GM04504 (cell line): ENCODE measurements around the gene MROH2A.
"Not testable (repeated sequence)": the region's sequence is repeated elsewhere in the genome, so short reads cannot be mapped to it uniquely, and the experiment has no call there.

Experiments used
- DNase-seq: peaks from one replicate; pipeline ENCODE4 v3.0.0-alpha.2; 2012; ENCODE audit warnings: low read depth

The MROH2A gene, protein sequence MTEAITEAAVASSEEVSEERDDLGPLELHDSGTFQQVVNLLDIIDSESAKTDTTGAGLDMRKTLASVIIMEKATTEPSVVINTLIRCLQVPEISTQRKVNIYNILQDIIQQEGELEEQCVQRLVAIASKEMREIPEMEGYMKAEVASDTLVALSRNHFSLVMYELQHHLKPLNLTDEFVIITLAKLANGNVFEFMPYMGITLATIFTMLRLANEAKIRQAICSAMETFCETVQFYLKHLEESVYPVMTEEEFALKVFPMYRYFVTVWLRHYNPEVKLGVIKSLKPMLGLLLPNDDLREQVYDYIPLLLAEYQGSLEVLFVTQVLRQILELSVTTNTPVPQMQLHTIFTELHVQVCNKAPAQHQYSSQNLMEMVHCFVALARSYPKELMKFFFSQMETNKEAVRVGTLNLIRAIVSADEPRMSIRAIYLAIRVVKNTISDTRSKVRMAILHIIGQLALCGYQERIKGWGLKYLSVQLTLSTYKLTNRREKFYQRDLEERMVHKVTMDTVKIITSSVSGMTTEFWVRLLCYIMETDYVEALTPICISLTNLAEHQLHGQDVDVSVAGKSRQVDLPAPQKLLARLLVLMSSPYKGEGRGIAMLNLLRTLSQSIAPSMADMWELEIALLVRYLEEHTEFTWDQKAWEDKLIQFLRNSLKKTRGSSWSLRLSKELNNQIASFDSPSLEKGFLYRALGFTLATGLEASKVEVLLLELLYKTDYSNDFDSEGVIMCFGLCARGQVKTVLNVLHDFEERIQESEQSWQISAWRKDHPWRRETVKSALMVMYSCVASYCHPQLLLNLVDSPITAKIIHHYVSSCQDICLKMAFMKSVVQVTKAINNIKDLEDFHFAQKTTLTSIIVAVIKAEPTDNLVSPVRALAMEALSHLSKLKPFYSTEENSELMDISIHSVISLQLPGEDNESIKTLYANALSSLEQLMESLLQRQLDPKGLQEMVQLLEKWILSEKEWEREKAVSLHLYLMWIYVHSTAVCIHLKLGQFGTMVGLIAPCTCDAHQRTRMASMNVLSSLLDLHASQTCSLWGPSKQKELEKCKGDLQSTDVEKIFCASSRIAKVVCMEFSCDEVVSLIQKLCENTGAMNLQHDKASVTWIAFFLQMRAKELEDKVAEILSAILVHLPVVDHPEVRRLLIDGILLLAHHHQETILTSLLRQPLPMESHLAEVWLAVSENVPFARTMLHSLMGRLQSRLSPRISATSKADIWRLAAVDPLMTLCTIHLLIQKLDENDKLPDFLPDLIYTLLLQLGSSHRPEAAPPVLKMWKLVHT (N-terminal part only)

GRCh38 chr2:233778030-233778429, at the start of gene MROH2A:
TSS of gene MROH2A (plus strand) at chr2:233778330. CDS start at chr2:233779359, 1,029 bp downstream.
- no peak for DNase-seq

DNA sequence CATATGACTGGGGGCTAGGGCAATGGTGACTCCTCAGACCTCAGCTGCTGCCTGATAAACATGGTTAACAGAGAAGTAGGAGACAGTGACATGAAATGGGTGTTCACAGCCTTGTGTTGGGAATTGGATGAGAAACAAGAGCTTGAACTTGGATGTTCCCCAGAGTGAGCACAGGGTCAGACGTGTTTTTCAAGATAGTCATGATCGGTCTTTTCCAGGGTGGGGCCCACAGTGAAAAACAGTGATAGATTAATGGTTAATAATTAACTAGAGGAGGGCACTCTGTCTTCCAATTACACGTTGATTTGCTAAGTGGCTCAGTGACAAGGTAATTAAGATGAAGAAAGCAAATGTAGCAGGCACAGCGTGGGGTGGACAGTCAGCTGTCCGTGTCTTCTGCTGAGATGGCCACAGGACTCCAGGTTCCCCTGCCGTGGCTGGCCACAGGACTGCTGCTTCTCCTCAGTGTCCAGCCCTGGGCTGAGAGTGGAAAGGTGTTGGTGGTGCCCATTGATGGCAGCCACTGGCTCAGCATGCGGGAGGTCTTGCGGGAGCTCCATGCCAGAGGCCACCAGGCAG, 49.3 kb upstream of the MROH2A start, which contains the start of gene UGT1A3:
UGT1A3 (plus strand) TSS at position 320 of the 579 bp plus-strand sequence; CDS start at position 405, 85 bp downstream.
- DNase-seq: no peak

DNA sequence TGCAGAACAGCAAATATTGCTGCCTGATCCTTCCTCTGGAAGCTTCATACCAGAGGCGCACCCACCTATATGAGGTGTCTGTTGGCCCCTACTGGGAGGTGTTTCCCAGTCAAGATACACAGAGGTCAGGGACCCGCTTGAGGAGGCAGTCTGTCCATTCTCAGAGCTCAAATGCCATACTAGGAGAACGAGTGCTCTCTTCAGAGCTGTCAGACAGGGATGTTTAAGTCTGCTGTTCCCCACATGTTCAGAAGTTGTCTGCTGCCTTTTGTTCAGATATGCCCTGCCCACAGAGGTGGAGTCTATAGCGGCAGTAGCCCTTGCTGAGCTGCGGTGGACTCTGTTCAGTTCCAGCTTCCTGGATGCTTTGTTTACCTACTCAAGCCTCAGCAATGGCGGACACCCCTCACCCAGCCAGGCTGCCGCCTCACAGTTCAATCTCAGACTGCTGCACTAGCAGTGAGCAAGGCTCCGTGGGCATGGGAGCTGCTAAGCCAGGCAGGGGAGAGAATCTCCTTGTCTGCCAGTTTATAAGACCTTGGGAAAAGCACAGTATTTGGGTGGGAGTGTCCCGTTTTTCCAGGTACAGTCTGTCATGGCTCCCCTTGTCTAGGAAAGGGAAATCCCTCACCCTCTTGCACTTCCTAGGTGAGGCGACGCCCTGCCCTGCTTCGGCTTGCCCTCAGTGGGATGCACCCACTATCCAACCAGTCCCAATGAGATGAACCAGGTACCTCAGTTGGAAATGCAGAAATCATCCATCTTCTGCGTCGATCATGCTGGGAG, 41.1 kb upstream of the MROH2A start:
- DNase-seq: not testable (repeated sequence)

DNA sequence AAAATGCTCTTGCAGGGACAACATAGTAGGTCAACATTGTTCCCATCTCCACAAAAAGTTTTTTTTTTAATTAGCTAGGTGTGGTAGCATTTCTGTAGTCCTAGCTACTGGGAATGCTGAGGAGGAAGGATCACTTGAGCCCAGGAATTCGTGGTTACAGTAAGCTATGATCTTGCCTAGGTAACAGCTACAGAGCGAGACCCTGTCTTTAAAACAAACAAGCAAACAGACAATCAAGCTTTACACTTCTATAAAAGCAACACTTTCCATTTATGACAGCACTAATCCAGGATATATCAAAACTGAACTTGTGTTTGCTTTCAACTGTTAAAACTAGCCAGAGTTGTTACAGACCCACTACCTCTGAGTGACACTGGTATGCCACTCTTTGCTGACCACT, 37.3 kb upstream of the MROH2A start:
- DNase-seq: no peak

GRCh38 chr2:233743464-233744259, 34.5 kb upstream of the MROH2A start:
- DNase-seq: no peak

DNA sequence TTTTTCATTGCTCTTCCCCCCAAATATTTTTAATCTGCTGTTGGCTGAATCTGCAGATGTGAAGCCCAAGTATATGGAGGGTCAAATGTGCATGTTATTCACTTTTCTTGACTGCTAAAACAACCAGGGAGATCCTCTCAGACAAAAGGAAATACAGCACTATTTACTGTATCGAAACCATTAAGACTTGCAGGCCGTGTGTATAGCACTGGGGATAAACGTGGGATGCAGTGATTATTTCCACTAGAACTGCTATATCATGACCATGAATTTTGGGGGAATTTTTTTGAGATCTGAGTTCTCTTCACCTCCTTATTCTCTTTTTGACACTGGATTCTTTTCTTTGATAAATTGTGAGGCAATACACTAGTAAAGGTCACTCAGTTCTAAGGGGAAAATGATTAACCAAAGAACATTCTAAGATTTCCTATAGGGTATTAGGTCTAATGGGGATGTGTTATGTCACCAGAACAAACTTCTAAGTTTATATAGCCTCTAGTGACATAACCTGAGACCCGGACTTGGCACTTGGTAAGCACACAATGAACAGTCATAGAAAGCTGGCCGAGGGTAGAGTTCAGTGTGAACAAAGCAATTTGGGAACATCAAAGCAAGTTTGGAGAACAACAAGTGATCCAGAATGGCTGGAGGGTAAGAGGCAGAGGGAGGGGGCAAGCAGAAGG, 32.9 kb upstream of the MROH2A start:
- no peak for DNase-seq

GRCh38 chr2:233745838-233746237, 32.3 kb upstream of the MROH2A start:
- DNase-seq: not testable (repeated sequence)

DNA sequence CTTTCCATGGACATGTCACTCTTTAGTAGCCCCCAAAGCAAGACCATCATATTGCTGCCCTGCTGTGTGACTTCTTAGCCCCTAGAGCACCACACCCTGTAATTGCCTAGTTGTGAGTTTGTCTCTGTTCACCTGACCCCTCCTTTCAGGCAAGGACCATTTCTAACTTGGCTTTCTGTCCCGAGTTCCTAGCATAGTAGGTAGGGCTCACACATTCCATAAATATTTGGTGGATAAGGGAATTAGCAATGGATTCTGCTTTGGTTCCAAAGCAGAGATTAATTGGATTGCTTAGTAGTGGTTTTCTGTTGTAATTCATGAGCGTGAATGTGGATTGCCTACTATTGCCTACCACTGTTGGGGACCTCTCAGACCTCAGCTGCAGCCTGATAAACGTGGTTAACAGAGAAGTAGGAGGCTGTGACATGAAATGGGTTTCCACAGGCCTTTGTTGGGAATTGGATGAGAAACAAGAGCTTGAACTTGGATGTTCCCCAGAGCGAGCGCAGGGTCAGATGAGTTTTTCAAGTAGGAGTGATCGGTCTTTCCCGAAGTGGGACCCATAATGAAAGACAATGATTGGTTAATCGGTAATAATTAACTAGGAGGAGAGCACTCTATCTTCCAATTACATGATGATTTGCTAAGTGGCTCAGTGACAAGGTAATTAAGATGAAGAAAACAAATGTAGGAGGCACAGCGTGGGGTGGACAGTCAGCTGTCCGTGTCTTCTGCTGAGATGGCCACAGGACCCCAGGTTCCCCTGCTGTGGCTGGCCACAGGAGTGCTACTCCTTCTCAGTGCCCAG, 31.5 kb upstream of the MROH2A start:
- DNase-seq: no peak

- no peak for DNase-seq
Observed at GRCh38 chr2:233747283-233747544, 30.9 kb upstream of the MROH2A start.

DNA sequence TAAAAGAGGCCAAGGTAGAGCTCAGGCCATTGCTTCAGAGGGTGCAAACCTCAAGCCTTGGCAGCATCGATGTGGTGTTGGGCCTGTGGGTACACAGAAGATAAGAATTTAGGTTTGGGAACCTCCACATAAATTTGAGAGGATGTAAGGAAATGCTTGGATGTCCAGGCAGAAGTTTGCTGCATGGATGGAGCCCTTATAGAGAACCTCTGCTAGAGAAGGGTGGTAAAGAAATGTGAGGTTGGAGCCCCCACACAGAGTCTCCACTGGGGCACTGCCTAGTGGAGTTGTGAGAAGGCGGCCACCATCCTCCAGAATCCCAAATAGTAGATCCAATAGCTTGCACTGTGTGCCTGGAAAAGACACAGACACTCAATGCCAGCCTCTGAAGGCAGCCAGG, 27.4 kb upstream of the MROH2A start:
- DNase-seq: not testable (repeated sequence)

DNA sequence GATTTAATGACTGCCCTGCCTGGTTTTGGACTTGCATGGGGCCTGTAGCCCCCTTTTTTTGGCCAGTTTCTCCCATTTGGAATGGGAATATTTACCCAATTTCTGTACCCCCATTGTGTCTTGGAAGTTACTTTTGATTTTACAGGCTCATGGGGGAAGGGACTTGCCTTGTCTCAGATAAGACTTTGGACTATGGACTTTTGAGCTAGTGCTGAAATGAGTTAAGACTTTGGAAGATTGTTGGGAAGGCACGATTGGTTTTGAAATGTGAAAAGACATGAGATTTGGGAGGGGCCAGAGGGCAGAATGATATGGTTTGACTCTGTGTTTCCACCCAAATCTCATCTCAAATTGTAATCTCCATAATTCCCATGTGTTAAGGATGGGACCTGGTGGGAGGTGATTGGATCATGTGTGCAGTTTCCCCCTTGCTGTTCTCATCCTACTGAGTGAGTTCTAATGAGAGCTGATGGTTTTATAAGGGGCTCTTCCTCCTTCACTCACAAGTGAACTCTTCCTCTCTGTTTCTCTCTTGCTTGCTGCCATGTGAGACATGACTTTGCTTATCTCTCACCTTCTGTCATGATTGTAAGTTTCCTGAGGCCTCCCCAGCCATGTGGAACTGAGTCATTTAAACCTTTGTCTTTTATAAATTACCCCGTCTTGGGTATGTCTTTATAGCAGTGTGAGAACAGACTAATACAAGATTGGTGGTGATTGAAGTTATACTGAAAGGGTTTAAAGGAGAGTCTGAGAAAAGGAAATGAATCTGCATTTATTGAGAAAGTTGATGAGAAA, 26.7 kb upstream of the MROH2A start:
- not testable (repeated sequence) for DNase-seq

- no peak for DNase-seq
Observed at GRCh38 chr2:233754872-233755611, 23.1 kb upstream of the MROH2A start.

GRCh38 chr2:233756429-233757081, 21.6 kb upstream of the MROH2A start:
- no peak for DNase-seq

- no peak for DNase-seq
Observed at GRCh38 chr2:233758141-233758540, 20.0 kb upstream of the MROH2A start.

- DNase-seq: no peak
Observed at GRCh38 chr2:233758849-233759248, 19.3 kb upstream of the MROH2A start.

DNA sequence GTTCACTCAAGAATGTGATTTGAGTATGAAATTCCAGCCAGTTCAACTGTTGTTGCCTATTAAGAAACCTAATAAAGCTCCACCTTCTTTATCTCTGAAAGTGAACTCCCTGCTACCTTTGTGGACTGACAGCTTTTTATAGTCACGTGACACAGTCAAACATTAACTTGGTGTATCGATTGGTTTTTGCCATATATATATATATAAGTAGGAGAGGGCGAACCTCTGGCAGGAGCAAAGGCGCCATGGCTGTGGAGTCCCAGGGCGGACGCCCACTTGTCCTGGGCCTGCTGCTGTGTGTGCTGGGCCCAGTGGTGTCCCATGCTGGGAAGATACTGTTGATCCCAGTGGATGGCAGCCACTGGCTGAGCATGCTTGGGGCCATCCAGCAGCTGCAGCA, 18.1 kb upstream of the MROH2A start, which contains the start of gene UGT1A1:
UGT1A1 (plus strand) TSS at position 228 of the 400 bp plus-strand sequence; CDS start at position 246, 18 bp downstream.
- DNase-seq: no peak
